Endothelial cell (in vitro differentiated cells): Measurements from ENCODE around the gene AP1M2. TPM values are rescaled to one million over a fixed set of nuclear protein-coding genes. Genes with fewer than 3 reads are reported as not detected.

ENCODE experiments used
- DNase-seq: peaks from one replicate; pipeline ENCODE4 v3.0.0; 2021; ENCODE audit warnings: low spot score
- H3K27ac Mint-ChIP-seq: one replicate; pipeline ENCODE4 v1.8.0; 2021; ENCODE audit warnings: mixed read lengths, inconsistent platforms; ENCODE audit not compliant: unreplicated experiment
- H3K27me3 Mint-ChIP-seq: one replicate; pipeline ENCODE4 v1.8.0; 2021; ENCODE audit warnings: mild to moderate bottlenecking, moderate library complexity, mixed read lengths, inconsistent platforms; ENCODE audit not compliant: unreplicated experiment
- H3K36me3 Mint-ChIP-seq: one replicate; pipeline ENCODE4 v1.8.0; 2021; ENCODE audit warnings: mild to moderate bottlenecking, low read depth, mixed read lengths, inconsistent platforms; ENCODE audit not compliant: unreplicated experiment
- H3K4me1 Mint-ChIP-seq: one replicate; pipeline ENCODE4 v1.8.0; 2021; ENCODE audit warnings: mild to moderate bottlenecking, mixed read lengths, inconsistent platforms; ENCODE audit not compliant: unreplicated experiment
- H3K4me3 Mint-ChIP-seq: one replicate; pipeline ENCODE4 v1.8.0; 2021; ENCODE audit warnings: mild to moderate bottlenecking, mixed read lengths, inconsistent platforms; ENCODE audit not compliant: unreplicated experiment
- H3K9me3 Mint-ChIP-seq: one replicate; pipeline ENCODE4 v1.8.0; 2021; ENCODE audit warnings: mixed read lengths, inconsistent platforms; ENCODE audit not compliant: unreplicated experiment
- CTCF ChIP-seq: fragments of 200-600 bp; sonication (generic); IDR thresholded peaks from one replicate; pipeline ENCODE4 v1.5.0; 2021; ENCODE audit warnings: antibody characterized with exemption; ENCODE audit not compliant: unreplicated experiment
- total RNA-seq: library from RNA; stranded (reverse); fragmentation: NEBNext Ultra II Directional; extraction: Animal tissue kit (Norgen Biotek cat#: 25700); gene quantifications from one replicate; pipeline ENCODE4 v1.2.1, GENCODE V29; 2021; ENCODE audit not compliant: unreplicated experiment

The AP1M2 gene
- total RNA-seq, 1 donor from 2014 or later: 7.5 TPM

GRCh38 chr19:10538204-10538983, 48.7 kb downstream of the AP1M2 start:
- DNase-seq: no peak
- H3K4me3 Mint-ChIP-seq: no peak overlapping the region
- H3K36me3 Mint-ChIP-seq: no peaks in the 10 kb centered on the region
- peaks cover 3% of the 10 kb centered on the region for H3K4me1 Mint-ChIP-seq
- no peak overlapping the region for H3K27ac Mint-ChIP-seq
- H3K9me3 Mint-ChIP-seq: no peaks in the 10 kb centered on the region
- TF ChIP-seq CTCF: no peak
- peaks cover 6% of the 10 kb centered on the region for H3K27me3 Mint-ChIP-seq

- Mint-ChIP-seq H3K4me1 (no peaks in the 10 kb centered on the region), H3K27ac (no peak overlapping the region), H3K27me3 (peaks cover 6% of the 10 kb centered on the region), H3K9me3 (no peaks in the 10 kb centered on the region), H3K36me3 (no peaks in the 10 kb centered on the region), H3K4me3 (no peak overlapping the region)
- no peak for DNase-seq
- no peak for TF ChIP-seq CTCF
Observed at GRCh38 chr19:10537668-10538067, 49.4 kb downstream of the AP1M2 start.

- H3K9me3 Mint-ChIP-seq: no peaks in the 10 kb centered on the region
- H3K27me3 Mint-ChIP-seq: peaks cover 6% of the 10 kb centered on the region
Observed at GRCh38 chr19:10535613-10536012, 51.5 kb downstream of the AP1M2 start.

GRCh38 chr19:10533646-10534386, 53.3 kb downstream of the AP1M2 start:
- no peak for DNase-seq
- Mint-ChIP-seq H3K27ac (no peak overlapping the region), H3K36me3 (peaks cover 4% of the 10 kb centered on the region)

More at GRCh38 chr19:10535613-10536012, 51.5 kb downstream of the AP1M2 start:
- no peak for TF ChIP-seq CTCF
- DNase-seq: no peak
- H3K4me1 Mint-ChIP-seq: no peaks in the 10 kb centered on the region
- no peak overlapping the region for H3K4me3 Mint-ChIP-seq
- H3K27ac Mint-ChIP-seq: no peak overlapping the region
- peaks cover 4% of the 10 kb centered on the region for H3K36me3 Mint-ChIP-seq

More at GRCh38 chr19:10533646-10534386, 53.3 kb downstream of the AP1M2 start:
- H3K27me3 Mint-ChIP-seq: peaks cover 4% of the 10 kb centered on the region
- H3K4me3 Mint-ChIP-seq: no peak overlapping the region
- H3K9me3 Mint-ChIP-seq: no peaks in the 10 kb centered on the region
- no peak for TF ChIP-seq CTCF
- no peaks in the 10 kb centered on the region for H3K4me1 Mint-ChIP-seq
